Right hindlimb (tissue), 1 donor: ENCODE results near the gene APLP2.
"Not testable (repeated sequence)": the region's sequence is repeated elsewhere in the genome, so short reads cannot be mapped to it uniquely, and the experiment has no call there.

Experiments
- DNase-seq: peaks from one replicate; pipeline ENCODE4 v3.0.0-alpha.2; 2018

APLP2 gene

DNA sequence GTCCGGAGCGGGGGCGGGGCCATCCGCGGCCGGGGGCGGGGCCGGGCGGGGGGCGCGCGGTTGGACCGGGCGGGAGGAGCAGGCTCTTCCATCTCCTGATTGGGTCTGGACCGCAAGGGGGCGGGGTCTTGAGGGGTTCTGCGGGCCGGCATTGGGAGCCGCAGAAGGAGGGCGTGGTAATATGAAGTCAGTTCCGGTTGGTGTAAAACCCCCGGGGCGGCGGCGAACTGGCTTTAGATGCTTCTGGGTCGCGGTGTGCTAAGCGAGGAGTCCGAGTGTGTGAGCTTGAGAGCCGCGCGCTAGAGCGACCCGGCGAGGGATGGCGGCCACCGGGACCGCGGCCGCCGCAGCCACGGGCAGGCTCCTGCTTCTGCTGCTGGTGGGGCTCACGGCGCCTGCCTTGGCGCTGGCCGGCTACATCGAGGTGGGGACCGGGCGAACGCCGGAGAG is at the start of gene APLP2:
Gene APLP2, plus strand, starts transcription at position 236 of the 450 bp plus-strand sequence. Its CDS starts 84 bp downstream, at position 320.
- peak; percentile 99 for DNase-seq

DNA sequence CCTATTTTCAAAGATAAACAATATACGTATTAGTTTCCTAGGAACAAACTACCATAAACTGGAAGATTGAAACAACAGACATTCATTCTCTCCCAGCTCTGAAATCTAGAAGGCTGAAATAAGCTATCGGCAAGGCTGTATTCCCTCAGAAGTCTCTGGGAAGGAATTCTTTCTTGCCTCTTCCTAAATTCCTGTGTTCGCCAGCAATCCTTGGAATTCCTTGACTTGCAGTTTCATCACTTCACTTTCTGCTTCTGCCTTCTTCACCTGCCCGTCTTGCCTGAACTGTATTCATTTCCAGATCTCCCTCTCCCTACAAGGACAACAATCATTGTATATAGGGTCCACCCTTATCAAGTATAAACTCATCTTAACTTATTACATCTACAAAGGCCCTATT is 49.4 kb upstream of the APLP2 start:
- no peak for DNase-seq

DNA sequence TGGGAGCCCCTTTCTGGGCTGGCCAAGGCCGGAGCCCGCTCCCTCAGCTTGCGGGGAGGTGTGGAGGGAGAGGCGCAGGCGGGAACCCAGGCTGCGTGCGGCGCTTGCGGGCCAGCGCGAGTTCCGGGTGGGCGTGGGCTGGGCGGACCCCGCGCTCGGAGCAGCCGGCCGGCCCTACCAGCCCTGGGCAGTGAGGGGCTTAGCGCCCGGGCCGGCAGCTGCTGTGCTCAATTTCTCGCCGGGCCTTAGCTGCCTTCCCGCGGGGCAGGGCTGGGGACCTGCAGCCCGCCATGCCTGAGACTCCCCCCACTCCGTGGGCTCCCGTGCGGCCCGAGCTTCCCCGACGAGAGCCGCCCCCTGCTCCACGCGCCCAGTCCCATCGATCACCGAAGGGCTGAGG is 48.1 kb upstream of the APLP2 start:
- not testable (repeated sequence) for DNase-seq

DNA sequence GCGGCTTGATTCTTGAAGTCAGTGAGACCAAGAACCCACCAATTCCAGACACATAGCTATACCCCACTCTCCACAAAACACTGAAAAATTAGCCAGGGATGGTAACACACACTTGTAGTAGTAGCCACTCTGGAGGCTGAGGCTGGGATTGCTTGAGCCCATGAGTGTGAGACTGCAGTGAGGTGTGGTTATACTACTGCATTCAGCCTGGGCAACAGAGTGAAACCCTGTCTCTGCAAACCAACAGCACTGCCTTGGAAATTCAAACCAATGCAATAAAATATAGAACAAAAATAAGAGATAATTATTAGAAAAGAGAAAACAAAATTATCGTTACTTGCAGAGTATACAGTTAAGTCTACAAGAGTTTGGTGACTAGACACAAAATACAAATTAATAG is 46.9 kb upstream of the APLP2 start:
- no peak for DNase-seq

DNA sequence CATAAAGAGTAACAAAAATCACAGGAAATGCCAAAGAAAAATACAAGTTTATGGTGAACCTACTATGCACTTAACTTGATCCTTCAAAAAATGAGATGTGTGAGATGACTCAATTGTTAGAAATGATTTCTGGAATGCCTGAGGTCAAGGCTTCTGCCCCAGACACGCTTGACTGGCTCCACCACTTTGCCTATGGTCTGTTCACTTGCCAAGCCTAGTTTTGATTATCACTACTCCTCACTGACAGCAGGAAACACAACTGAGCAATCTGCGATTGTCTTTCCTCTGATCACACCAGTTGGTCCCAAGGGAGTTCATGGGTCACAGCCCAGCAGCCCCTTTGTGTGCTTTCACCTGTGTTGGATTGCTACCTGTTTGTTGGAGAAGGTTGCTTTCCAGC is 46.5 kb upstream of the APLP2 start:
- no peak for DNase-seq

DNA sequence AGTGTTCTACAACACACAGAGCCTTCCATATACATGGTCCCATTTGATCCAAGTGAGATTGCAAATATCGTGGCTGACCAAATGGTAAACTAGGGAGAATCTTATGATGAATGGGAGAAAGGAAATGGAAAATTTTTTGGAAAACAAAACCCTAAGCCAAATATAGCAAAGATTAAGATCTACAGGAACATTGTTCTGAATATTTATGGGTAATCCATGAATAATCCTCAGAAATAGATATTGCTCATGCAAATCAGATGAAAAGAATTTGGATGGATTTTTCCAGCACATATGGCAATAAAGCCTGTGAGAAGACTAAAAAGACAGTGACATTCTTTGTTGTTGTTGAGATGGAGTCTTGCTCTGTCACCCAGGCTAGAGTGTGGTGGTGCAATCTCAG is 45.3 kb upstream of the APLP2 start:
- DNase-seq, result no peak

DNA sequence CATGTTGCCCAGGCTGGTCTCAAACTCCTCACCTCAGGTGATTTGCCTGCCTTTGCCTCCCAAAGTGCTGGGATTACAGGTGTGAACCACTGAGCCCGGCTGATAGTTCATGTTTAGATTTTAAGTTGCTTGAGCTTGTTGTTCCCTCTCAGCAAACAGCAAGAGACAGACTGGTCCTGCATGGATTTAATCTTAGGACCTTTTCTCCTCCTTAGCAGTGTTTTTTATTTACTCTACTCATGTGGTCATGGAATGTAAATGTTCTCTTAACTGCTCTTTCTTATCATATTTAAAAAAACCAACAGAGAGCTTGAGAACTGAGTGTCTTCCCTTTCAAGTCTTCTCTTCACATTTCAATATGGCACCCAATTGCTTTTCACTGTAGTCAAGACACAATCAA is 44.3 kb upstream of the APLP2 start:
- DNase-seq, result no peak

DNA sequence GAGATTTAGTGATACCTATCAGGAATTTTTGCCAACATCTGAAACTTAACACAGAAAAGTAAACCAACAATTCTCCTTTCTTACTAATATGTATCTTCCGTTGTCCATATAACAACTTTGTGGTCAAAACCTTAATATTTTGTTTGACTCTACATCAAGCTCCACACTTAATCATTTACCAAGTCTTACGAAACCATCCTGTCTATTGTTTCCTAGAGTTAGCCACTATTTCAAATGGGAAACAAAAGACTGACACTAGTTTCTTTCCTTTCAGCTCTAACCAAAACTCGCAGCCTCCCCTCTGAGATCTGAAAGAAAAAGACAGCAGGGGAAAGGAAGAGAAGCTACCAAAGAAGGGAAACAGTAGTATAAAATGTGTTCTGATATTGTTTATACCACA is 40.6 kb upstream of the APLP2 start:
- DNase-seq, result no peak

DNA sequence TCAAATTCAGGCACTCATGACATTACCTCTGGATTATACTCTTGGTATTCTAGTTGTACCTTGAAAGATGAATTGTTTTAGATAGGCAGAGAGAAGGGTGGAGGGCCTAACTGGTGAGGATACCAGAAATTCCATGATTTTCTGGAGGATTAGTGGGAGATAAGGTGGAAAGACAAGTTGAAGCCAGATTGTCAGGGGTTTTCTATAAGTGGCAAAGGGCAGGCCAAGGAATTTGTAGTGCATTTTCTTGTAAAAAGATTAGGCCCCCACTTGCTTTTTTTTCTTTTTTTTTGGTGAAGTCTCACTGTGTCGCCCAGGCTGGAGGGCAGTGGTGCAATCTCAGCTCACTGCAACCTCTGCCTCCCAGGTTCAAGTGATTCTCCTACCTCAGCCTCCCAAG is 38.6 kb upstream of the APLP2 start:
- DNase-seq, result no peak

DNA sequence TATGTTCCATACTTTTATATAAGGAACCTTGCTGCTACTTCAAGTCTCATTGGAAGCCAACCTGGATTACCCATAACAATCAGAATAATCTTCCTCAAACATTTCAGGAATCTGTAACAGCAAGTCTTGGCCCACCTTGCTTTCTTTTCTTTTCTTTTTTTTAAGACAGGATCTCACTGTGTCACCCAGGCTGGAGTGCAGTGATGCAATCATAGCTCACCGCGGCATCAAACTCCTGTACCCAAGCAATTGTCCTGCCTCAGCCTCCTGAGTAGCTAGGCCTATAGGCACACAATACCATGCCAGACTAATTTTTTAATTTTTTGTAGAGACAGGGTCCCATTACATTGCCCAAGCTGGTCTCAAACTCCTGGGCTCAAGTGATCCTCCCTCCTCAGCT is 37.7 kb upstream of the APLP2 start:
- DNase-seq, result no peak

DNA sequence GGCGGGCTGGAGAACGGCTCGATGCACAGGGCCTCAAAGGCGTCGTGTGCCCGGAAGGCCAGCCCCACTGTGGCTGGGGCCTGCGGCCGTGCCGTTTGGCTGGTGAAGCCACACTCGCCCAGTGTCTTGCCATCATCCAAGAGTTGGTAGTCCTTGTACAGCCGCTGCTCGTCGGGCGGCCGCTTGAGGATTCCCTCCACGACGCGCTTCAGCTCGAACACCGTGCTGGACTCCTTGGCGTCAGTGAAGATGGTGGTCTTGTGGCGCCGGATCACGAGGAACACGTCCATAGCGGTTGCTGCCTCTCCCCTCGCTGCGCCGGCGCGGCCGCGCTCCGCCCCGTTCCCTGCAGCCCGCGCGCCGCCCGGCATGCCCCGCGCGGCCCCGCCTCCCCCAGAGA is 36.8 kb upstream of the APLP2 start:
- no peak for DNase-seq

DNA sequence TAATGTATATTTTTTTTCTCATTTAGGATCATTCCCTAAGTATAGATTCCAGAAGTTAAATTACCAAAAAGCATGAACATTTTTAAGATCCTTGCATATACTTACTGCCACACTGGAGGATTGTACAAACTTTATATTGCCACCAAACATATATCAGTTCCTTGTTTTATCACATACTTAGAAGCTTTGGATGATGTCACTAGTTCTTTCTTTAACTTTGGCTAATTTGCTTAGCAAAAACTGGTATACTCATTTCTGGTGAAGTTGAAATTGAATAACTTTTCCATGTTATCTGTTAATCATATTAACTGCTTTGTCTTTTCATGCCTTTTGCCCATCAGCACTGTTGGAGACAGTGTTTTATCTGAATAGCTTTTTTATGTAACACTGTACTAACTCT is 35.5 kb upstream of the APLP2 start:
- DNase-seq, result no peak

DNA sequence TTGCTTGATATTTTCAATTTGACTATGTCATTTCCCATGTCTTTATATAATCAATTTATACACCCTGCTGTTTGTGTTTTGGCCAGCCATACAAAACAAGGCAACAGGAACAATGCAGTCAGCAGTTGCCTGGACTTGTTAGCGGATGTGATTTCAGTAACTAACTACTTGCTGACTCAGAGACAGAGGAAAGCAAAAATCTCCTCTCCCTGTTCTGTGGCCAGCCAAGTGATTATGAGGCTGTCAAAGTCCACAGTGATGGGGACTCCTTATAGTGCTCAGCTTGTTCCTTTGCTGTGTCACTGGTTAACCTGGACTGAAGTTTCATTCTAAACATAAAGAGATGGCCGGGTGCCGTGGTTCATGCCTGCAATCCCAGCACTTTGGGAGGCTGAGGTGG is 32.6 kb upstream of the APLP2 start:
- DNase-seq, result no peak

DNA sequence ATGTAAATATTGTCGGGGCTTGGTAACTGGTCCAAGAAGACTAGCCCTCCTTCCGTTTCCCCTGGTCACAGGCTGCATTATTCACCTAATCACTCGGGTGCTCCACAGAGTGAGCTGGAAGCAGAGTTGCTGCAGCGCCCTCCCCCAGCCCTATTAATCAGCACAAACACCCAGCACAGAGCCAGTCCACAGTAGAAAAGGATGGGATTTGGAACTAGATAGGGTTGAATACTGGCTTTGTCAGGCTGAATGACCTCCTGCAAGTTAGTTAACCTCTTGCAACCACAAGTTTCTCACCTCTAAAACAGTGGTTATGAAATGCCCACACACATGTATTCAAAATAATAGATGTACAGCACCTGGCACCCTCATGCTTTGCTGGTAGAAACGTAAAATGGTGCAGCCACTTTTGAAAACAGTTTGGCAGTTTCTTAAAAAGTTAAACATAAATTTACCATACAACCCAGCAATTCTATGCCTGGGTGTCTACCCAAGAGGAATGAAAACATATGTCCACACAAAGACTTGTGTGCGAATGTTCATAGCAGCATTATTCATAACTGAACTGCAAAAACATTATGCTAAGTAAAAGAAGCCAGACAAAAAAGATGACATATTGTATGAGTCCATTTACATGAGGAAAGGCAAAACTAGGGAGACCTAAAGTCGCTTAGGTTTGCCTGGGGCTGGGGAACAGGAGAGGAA is 31.7 kb upstream of the APLP2 start:
- no peak for DNase-seq

DNA sequence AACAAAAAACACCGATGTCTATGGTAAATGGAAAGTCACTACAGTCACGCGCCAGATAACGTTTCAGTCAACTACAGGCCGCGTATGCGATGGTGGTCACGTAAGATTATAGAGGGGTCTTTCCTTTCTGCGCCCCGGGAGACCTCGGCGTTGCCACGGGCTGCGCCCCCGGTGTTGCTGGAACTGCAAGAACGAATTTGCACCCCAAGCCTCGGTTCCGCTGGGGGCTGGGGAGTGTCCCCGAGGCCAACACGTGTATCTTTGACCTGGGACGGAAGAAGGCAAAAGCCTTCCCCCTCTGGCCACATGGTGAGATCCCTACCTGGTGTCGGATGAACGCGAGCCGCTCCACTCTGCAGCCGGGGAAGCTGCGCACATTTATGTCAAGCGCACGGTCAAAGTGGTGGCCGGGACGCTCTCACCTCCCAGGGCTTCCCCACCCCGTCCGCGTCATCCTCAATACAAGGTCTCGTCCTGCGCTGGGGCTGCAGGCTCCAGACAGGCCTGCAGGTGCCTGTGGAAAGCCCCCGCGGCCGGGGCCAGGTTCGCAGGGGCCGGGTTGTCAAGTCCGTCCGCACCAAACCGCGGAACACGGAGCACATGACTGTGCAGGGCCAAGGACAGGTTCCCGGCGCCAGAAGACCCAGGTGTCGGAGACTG is 29.3 kb upstream of the APLP2 start:
- DNase-seq, result no peak

DNA sequence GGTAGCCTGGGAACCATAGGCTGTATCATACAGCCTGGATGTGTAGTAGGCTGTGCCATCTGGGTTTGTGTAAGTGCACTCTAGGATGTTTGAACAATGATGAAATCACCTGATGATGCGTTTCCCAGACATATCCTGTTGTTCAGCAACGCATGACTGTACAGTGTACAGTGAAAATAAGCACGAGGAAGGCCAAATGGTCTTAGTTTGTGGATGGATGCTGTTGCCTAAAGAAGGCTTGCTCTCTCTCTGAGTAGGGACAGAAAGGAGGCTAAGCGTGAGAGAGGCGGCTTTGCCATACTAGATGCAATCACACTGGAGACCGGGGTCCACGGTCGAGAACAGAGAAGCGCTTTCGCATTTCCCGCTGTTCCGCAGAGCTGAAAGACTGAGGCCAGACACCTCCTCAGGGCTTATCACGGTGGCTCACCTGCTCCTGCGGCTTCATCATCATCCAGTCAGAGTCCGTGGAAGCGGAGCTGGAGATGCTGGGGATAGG is 27.6 kb upstream of the APLP2 start:
- DNase-seq, result no peak

DNA sequence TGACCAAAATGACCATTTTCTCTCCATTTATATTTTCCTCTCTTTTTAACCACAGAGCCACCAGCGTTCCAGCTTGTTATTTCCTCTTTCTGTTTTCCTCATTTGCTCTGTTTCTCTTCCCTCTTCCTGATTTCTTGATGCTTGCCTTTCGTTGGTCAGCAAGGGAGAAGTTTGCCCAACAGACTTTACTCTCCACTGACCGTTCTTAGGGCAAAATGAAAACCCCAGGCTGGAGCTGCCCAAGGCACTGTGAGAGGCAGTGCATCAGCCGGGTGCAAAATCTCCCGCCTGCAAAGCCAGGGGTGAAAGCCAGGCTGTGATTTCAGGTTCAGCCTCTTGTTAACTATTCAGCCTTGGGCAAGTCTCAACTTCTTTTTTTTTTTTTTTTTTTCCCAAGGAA is 26.1 kb upstream of the APLP2 start:
- DNase-seq, result no peak

DNA sequence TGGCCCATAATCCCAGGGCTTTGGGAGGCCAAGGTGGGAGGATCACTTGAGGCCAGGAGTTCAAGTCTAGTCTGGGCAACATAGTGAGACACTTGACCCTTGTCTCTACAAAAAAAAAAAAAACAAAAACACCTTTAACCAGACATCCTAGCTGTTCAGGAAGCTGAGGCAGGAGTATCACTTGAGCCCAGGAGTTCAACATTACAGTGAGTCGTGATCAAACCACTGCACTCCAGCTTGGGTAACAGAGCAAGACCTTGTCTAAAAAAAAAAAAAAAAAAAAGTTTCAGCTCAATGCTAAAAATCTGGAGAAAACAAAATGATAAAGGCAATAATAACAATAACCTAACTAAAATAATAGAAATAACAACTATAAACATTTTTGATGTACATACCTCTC is 22.6 kb upstream of the APLP2 start:
- DNase-seq, result no peak

DNA sequence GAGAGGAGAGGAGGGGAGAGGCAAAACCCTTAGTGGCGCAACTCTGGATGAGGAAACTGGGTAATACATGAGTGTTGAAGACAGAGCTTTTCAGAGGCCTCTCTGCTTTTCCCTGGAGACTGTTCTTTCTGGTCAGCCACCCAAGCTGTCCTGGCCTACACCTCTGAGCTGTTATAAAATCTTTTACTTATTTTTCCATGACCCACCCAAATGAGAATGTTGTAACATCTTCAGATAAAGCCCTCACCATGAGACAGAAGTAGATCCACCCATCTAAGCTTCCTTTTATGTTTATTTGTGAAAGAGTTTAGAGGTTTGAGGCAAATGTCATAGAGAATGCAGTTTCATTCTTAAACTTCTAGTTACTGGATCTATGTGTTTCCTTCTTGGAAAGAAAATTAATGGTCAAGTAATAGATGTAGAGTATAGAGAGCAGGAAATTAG is 20.3 kb upstream of the APLP2 start:
- no peak for DNase-seq

DNA sequence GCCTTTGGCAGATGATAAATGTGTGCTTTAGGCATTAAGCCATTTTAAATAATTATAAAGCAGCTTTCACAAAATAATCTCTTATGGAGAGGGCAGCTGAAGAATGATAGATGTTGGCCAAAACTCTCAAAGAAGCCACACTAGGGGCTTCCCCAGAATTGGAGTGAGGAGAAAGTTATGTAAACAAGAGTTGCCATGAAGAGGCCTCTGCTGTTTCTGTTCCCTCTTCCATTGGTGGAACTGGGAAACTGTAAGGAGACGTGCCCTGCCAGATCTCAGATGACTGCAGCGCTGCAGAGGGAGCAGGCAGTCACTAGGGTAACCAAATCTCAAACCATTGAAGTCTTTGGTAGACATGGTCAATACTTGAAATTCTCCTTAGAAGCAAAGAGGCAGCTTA is 19.4 kb upstream of the APLP2 start:
- DNase-seq, result no peak

DNA sequence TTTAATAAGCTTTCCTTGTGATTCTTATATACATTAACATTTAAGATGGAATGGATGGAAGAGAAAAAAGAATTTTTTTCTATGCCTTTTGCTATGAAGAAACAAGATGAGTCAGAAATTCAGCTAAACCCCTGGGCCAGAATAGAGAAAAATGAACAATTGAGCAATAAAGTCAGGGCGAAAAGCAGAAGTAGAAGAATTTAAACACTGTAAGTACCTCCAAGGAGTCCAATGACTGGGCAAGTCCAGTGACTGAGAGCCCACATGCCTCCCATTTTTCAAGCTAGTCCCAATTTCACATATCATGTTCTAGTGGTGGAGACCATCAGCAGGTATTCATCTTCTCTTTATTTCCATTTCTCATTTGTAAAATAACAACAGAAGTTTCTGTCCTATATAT is 18.6 kb upstream of the APLP2 start:
- no peak for DNase-seq

DNA sequence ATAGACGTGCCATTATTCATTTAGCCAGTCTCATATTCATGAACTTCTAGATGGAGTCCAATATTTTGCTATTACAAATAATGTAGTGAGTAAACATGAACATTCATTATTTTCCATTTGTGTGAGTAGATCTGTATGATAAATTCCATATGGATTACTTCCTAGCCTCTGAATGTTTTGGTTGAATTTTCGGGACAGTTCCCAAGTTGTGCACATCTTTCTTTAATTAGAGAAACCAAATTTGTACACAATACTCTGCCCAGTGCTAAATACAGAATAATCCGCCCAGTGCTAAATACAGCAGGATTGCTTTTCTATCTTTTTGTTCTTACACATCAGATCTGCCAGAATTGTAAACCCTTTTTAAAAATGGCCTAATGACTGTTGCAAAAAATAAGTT is 17.1 kb upstream of the APLP2 start:
- no peak for DNase-seq

DNA sequence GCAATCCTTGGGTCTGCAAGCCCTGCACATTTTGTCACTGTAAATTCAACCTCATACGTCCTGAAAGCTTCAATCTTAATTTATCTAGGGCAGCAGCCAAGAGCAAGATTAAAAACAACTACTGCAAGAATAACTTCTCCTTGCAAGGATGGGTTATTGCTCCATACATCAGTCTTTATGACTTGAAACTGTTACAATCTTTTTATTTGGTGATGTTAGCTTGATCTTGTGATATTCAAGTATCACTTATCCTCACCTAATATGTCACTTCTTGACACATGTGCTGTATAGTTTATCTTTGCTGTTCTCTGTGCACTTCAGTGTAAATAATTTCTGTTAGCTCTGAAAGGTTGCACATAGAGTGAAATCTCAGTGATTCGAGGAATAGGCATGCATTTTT is 14.7 kb upstream of the APLP2 start:
- DNase-seq, result no peak

DNA sequence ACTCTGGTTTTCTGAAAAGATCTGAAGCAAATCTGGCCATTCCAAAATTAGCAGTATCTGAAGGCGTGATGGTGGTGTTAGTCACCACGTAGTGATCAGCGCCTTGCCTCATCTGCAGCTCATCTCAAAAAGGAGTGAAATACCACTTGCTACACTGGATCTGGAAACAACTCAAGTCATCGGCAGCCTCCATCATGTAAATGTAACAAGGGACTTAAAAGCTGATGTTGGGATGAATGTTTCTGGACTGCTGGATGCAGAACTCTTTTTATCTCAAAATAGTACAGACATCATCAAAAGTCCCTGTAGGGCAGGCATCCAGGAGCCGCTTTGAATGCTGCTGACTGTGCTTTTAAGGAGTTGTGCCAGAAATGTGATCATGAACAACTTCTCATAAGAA is 14.1 kb upstream of the APLP2 start:
- no peak for DNase-seq

DNA sequence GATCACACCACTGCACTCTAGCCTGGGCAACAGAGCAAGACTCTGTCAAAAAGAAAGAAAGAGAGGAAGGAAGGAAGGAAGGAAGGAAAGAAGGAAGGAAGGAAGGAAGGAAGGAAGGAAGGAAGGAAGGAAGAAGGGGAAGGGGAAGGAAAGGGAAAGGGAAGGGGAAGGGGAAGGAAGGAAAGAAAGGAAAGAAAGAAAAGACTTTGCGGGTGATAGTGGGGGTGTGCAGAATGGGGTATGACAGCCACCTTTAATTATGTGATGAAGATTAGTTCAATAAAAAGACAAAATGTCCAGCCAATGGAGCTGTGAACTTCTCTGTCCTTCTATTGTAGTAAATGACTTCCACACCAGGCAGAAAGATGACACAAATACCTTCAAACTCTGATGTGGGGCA is 8.7 kb upstream of the APLP2 start:
- no peak for DNase-seq
